Mesothelial cell of epicardium (in vitro differentiated cells): Measurements from ENCODE around the gene LSM3. TPM values are rescaled to one million over a fixed set of nuclear protein-coding genes. Genes with fewer than 3 reads are reported as not detected.

Experiments
- DNase-seq, 2 experiments: peaks; one replicate each; pipeline ENCODE4 v3.0.0; 2021; ENCODE audit warnings: low spot score in 2 of 2; ENCODE audit not compliant: unreplicated experiment in 2 of 2
- H3K27ac Mint-ChIP-seq: 2 replicates; pipeline ENCODE4 v1.8.0; 2021; ENCODE audit warnings: mixed read lengths
- H3K27me3 Mint-ChIP-seq: 2 replicates; pipeline ENCODE4 v1.8.0; 2021; ENCODE audit warnings: low read depth, mixed read lengths
- H3K36me3 Mint-ChIP-seq: 2 replicates; pipeline ENCODE4 v1.8.0; 2021; ENCODE audit warnings: mixed read lengths
- H3K4me1 Mint-ChIP-seq: 2 replicates; pipeline ENCODE4 v1.8.0; 2021; ENCODE audit warnings: mixed read lengths
- H3K4me3 Mint-ChIP-seq: 2 replicates; pipeline ENCODE4 v1.8.0; 2021; ENCODE audit warnings: mild to moderate bottlenecking, moderate library complexity, mixed read lengths
- H3K9me3 Mint-ChIP-seq: 2 replicates; pipeline ENCODE4 v1.8.0; 2021; ENCODE audit warnings: mixed read lengths
- total RNA-seq: library from RNA; stranded (reverse); gene quantifications from 3 replicates; pipeline ENCODE4 v1.2.1, GENCODE V29; 2021
- TF ChIP-seq, protein P1 (sequence below): fragments of 200-600 bp; sonication (generic); IDR thresholded peaks from one replicate; pipeline ENCODE4 v1.5.0; 2021; ENCODE audit warnings: antibody characterized with exemption; ENCODE audit not compliant: unreplicated experiment

The LSM3 gene
- total RNA-seq, 1 donor from 2014 or later = 9.6 TPM

DNA sequence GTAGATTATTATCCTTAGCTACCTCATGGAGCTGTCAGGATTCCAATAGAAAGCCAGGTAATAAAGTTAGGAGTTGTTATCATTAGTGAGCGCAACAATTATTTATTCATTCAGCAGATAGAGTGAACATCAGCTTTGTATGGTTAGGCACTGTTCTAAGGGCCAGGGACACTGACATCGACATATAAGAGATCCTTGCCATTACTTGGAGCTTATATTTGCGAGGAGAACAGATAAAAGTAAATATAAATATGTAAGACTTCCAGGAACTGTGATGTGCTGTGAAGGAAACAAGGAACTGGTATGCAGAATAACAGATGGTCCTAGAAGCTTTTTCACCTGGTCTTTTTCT, 473 bp downstream of the LSM3 start:
- Mint-ChIP-seq H3K4me1 (peaks cover 45% of the 10 kb centered on the region), H3K27me3 (no peaks in the 10 kb centered on the region), H3K27ac (peak overlapping the region; percentile 100), H3K4me3 (peak overlapping the region; percentile 98), H3K9me3 (no peaks in the 10 kb centered on the region), H3K36me3 (peaks cover 17% of the 10 kb centered on the region)
- DNase-seq = no peak
- TF ChIP-seq, protein P1, sequence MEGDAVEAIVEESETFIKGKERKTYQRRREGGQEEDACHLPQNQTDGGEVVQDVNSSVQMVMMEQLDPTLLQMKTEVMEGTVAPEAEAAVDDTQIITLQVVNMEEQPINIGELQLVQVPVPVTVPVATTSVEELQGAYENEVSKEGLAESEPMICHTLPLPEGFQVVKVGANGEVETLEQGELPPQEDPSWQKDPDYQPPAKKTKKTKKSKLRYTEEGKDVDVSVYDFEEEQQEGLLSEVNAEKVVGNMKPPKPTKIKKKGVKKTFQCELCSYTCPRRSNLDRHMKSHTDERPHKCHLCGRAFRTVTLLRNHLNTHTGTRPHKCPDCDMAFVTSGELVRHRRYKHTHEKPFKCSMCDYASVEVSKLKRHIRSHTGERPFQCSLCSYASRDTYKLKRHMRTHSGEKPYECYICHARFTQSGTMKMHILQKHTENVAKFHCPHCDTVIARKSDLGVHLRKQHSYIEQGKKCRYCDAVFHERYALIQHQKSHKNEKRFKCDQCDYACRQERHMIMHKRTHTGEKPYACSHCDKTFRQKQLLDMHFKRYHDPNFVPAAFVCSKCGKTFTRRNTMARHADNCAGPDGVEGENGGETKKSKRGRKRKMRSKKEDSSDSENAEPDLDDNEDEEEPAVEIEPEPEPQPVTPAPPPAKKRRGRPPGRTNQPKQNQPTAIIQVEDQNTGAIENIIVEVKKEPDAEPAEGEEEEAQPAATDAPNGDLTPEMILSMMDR = no peak

DNA sequence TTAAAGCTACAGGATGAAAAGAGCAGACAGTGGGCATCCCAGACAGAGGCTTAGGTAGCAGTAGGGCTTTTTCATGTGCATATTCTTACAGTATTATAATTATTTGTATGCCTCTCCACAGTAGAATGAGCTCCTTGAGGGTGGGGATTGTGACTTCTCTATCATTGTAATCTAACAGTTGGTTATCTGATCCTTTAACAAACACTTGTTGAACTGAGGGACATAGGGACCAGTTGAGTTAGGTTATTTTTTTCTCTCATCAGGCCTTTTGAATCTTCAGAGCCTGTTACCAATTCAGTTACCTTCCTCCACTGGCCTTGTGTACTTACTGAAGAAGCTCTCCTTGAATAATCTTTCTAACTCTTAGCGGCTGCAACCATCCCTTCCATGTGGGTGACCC, 1.2 kb downstream of the LSM3 start:
- peaks cover 18% of the 10 kb centered on the region for H3K36me3 Mint-ChIP-seq
- H3K9me3 Mint-ChIP-seq = no peaks in the 10 kb centered on the region
- H3K27me3 Mint-ChIP-seq = no peaks in the 10 kb centered on the region
- TF ChIP-seq, protein P1 = no peak
- peaks cover 44% of the 10 kb centered on the region for H3K4me1 Mint-ChIP-seq
- peak overlapping the region; percentile 100 for H3K27ac Mint-ChIP-seq
- H3K4me3 Mint-ChIP-seq = peak overlapping the region; percentile 98
- no peak for DNase-seq

DNA sequence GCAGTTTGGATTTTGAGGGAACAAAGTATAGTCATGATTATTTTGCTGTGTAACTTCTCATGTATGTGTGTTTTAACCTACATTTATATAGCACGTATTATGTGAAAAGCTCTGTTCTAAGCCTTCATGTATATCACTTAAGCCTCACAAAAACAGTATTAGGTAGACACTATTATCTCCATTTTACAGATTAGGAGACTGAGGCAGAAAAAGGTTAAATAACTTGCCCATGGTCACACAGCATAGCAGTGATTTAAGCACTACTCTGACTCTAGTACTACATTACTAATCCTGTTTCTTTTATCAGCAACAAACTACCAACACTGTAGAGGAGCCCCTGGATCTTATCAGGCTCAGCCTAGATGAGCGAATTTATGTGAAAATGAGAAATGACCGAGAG, 2.6 kb downstream of the LSM3 start:
- Mint-ChIP-seq H3K27ac (no peak overlapping the region), H3K4me3 (no peak overlapping the region), H3K4me1 (peaks cover 36% of the 10 kb centered on the region), H3K27me3 (no peaks in the 10 kb centered on the region), H3K9me3 (no peaks in the 10 kb centered on the region), H3K36me3 (peaks cover 23% of the 10 kb centered on the region)
- TF ChIP-seq, protein P1 = no peak
- no peak for DNase-seq

- H3K27me3 Mint-ChIP-seq = no peaks in the 10 kb centered on the region
- H3K27ac Mint-ChIP-seq = no peak overlapping the region
- TF ChIP-seq, protein P1 = no peak
- no peak for DNase-seq
- H3K4me3 Mint-ChIP-seq = no peak overlapping the region
- peaks cover 23% of the 10 kb centered on the region for H3K4me1 Mint-ChIP-seq
- H3K9me3 Mint-ChIP-seq = no peaks in the 10 kb centered on the region
- peaks cover 33% of the 10 kb centered on the region for H3K36me3 Mint-ChIP-seq
Observed at GRCh38 chr3:14183015-14183577, 4.5 kb downstream of the LSM3 start.

DNA sequence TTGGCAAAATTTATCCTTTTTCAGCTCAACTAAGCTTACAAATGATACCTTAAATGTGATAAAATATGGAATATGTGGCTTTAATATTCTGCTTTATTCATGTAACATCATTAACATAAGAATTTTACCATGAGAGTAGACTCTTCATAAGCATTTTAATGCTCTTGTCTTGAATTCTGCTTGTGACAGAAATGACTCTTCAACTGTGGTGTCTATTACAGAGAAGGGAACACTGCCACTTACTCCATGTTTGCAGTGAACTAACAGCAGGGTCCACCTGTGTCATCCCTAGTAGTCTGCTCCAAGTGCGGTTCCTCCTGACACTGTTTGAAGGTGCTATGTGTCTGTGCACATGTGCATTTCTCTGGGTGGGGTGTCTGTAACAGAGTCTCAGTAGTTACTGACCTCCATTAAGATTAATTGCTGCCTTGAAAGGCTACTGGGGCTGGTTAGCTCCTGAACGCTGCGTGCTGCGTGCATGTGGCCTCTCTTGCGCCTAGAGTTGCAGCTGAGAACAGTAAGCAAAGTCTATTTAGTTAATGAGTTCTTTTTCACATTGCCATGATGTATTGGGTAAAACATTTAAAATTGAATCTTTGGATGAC, 8.3 kb downstream of the LSM3 start:
- peaks cover 63% of the 10 kb centered on the region for H3K36me3 Mint-ChIP-seq
- DNase-seq = no peak
- H3K4me1 Mint-ChIP-seq = peaks cover 6% of the 10 kb centered on the region
- H3K9me3 Mint-ChIP-seq = peaks cover 12% of the 10 kb centered on the region
- TF ChIP-seq, protein P1 = no peak
- no peak overlapping the region for H3K27ac Mint-ChIP-seq
- no peaks in the 10 kb centered on the region for H3K27me3 Mint-ChIP-seq
- no peak overlapping the region for H3K4me3 Mint-ChIP-seq
